T-helper 1 cell treated with Interleukin-12 subunit alpha and Interleukin-12 subunit beta and Interleukin-4 antibody, amounts not matched to agents 30 μg/mL and 1 μg/mL, for 36 hours (primary cell): Measurements from ENCODE around the gene RASGRP2.

Source experiments
- H3K27ac Mint-ChIP-seq: one replicate; pipeline ENCODE4 v1.8.0; 2021; ENCODE audit warnings: mild to moderate bottlenecking, mixed read lengths
- H3K27me3 Mint-ChIP-seq: one replicate; pipeline ENCODE4 v1.8.0; 2021; ENCODE audit warnings: low read depth, mixed read lengths
- H3K36me3 Mint-ChIP-seq: one replicate; pipeline ENCODE4 v1.8.0; 2021; ENCODE audit warnings: low read depth, mixed read lengths
- H3K4me1 Mint-ChIP-seq: one replicate; pipeline ENCODE4 v1.8.0; 2021; ENCODE audit warnings: low read depth, mixed read lengths
- H3K4me3 Mint-ChIP-seq: one replicate; pipeline ENCODE4 v1.8.0; 2021; ENCODE audit warnings: mild to moderate bottlenecking, moderate library complexity, mixed read lengths
- H3K9me3 Mint-ChIP-seq: one replicate; pipeline ENCODE4 v1.8.0; 2021; ENCODE audit warnings: mixed read lengths

RASGRP2 gene

DNA sequence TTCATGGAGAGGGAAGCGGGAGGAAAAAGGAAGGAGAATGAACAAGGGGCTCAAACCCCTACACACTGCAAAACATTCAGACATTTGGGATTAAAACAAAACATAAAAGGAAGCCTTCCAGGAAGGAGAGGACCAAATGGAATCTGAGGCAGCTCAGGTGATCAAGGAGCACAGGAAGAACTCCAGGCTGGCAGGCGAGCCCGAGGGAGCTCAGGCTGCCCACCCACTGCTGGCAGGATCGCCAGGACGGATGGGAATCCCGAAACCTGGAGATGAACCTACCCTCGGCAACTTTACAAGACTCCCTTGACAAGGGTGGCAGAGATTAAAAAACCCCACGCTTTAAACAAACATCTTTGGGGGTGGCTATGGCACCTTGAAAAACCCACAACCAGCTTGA is 20.8 kb upstream of the RASGRP2 start:
- H3K4me1 Mint-ChIP-seq = peaks cover 70% of the 10 kb centered on the region
- H3K9me3 Mint-ChIP-seq = no peaks in the 10 kb centered on the region
- peak overlapping the region; percentile 96 for H3K27ac Mint-ChIP-seq
- no peaks in the 10 kb centered on the region for H3K27me3 Mint-ChIP-seq
- H3K4me3 Mint-ChIP-seq = peak overlapping the region; percentile 89
- peaks cover 75% of the 10 kb centered on the region for H3K36me3 Mint-ChIP-seq

DNA sequence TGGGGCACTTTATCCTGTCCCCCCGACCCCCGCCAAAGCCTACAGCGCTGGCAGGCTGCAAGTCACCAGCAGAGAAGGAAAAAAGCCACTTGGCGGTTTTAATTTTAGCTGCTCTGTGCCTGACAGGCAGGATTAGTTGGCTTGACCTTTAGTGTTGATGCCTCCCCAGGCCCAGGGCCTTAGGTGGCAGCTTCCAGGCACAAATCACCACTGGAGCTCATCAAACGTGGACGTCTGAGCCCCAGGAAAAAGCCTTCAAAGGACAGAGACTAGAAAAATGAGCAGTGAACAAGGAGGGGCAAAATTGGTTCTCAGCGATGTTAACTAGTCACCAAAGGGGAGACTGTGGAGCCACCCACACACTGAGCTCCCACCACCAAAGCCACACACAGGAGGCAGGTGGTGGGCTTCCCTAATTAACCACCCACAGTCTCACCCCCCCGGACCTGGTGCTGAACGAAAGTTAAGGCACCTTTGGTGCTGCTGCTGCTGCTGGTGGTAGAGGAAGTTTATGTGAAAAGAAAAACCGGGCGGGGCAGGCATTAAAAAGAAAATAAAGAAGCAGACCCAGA is 20.2 kb upstream of the RASGRP2 start:
- Mint-ChIP-seq H3K27me3 (no peaks in the 10 kb centered on the region), H3K9me3 (no peaks in the 10 kb centered on the region), H3K27ac (peak overlapping the region; percentile 96), H3K4me1 (peaks cover 66% of the 10 kb centered on the region), H3K4me3 (peak overlapping the region; percentile 89), H3K36me3 (peaks cover 71% of the 10 kb centered on the region)

DNA sequence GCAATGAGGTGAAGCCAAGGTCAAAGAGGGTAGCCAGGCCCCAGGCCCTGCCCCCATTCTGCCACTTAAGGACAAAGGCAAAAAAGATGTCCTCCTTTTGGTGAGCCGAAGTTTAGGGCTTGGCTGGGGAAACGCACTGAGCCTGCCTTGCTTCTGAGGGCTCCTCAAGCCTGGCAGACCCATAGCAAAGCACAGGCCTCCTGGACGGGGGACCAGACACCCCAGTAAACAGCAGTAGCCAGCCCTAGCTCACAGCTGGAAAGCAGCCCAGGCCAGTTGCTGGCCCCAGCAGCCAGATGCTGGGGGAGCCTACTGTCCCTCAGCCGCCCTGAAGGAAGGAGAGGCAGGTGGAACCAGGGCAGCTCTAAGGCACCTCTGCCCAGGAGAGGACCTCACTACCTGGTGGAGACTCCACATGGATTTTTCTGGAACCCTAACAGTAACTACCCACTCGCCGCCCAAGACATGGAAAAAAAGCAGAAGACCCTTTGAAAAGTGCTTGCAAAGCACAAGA is 19.6 kb upstream of the RASGRP2 start:
- Mint-ChIP-seq H3K27me3 (no peaks in the 10 kb centered on the region), H3K9me3 (no peaks in the 10 kb centered on the region), H3K4me3 (peak overlapping the region; percentile 89), H3K27ac (peak overlapping the region; percentile 96), H3K36me3 (peaks cover 66% of the 10 kb centered on the region), H3K4me1 (peaks cover 63% of the 10 kb centered on the region)

DNA sequence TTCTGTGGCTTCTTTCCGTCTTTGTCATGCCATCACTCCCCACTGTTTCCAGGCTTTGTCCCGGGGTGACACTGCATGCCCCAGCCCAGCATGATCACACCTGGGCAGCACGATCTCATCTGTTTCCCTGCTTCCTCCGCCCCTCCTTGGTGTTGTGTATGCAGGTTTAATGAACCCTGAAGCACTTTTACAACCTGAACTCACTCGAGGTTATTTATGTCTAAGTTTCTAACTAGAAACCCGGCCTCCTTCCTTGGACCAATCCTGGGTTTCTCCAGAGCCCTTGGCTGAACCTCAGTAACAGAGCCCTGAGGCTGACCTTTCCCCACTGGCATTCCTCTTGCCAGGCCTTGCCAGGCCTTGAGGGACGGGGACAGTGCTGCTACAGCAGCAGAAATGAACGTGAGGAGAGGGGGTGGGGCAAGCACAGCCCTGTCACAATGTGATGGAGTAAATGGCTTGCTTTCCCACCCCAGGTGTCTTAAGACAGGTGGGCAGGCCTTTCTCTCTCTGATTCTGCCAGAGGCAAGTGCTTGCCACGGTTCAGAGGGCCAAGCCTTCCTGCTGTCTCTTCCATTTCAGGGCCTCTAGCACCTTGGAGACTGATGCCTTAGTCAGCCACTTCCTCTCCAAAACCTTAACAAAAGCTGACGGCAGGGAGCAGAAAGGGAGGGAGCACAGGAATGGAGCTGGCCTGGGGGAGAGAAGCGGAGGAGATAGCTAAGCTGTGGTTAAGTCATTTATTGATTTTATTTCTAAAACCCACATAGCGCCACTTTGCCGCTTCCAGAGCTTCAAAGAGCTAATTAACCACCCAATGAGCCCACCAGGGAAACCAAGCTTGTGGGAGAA is 19.0 kb upstream of the RASGRP2 start:
- Mint-ChIP-seq H3K9me3 (no peaks in the 10 kb centered on the region), H3K4me1 (peaks cover 59% of the 10 kb centered on the region), H3K27ac (peak overlapping the region; percentile 96), H3K36me3 (peaks cover 60% of the 10 kb centered on the region), H3K27me3 (no peaks in the 10 kb centered on the region), H3K4me3 (peak overlapping the region; percentile 89)

DNA sequence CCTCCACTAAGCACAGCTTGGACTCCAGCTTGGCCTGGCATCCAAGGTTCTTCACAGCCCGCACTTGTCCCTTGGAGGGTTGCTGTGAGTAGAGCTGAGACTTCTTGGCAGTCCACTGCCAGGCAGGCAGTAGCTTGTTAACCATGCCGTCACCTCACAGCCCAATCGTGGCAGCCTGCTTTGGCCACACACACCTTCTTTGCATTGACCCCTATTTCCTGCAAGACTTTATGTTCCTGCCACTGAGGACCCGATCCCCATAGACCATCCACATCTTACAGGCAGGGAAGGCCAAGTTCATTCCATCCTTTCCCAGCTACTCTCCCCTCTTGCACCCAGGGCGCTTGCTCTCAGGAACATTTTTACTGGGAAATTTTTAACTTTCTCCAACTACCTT is 18.3 kb upstream of the RASGRP2 start:
- peak overlapping the region; percentile 96 for H3K27ac Mint-ChIP-seq
- H3K36me3 Mint-ChIP-seq = peaks cover 54% of the 10 kb centered on the region

DNA sequence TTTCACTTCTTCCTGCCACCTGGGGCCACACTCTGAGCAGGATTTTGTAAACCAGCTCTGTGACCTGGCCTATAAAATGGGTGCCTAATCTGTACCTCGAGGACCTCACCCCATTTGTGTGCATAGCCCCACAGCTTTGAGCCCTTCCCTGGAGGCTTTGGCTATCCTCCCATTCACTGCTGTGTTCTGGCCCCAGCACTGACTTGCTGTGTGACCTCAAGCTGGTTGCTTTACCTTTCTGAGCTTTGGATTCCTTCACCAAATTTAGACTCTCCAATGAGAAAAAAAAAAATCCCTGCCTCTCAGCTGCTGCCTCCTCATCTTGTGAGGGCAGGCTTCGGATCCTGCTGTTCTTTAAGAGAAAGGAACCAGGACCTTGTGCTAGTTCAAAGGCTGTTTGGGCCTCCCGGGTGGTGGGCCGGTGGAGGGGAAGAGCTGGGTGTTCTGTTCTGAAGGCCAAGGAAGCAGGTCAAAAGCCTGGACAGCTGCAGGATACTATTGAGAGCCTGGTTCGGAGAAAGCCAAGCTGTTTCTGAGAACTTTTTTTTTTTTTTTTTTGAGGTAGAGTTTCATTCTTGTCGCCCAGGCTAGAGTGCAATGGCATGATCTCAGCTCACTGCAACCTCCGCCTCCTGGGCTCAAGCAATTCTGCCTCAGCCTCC is 16.9 kb upstream of the RASGRP2 start:
- Mint-ChIP-seq H3K4me3 (peak overlapping the region; percentile 55), H3K4me1 (peaks cover 52% of the 10 kb centered on the region), H3K36me3 (peaks cover 45% of the 10 kb centered on the region), H3K27ac (peak overlapping the region; percentile 96), H3K27me3 (no peaks in the 10 kb centered on the region), H3K9me3 (no peaks in the 10 kb centered on the region)

More for the DNA sequence above, 18.3 kb upstream of the RASGRP2 start:
- Mint-ChIP-seq H3K27me3 (no peaks in the 10 kb centered on the region), H3K4me1 (peaks cover 55% of the 10 kb centered on the region), H3K4me3 (peak overlapping the region; percentile 89), H3K9me3 (no peaks in the 10 kb centered on the region)

DNA sequence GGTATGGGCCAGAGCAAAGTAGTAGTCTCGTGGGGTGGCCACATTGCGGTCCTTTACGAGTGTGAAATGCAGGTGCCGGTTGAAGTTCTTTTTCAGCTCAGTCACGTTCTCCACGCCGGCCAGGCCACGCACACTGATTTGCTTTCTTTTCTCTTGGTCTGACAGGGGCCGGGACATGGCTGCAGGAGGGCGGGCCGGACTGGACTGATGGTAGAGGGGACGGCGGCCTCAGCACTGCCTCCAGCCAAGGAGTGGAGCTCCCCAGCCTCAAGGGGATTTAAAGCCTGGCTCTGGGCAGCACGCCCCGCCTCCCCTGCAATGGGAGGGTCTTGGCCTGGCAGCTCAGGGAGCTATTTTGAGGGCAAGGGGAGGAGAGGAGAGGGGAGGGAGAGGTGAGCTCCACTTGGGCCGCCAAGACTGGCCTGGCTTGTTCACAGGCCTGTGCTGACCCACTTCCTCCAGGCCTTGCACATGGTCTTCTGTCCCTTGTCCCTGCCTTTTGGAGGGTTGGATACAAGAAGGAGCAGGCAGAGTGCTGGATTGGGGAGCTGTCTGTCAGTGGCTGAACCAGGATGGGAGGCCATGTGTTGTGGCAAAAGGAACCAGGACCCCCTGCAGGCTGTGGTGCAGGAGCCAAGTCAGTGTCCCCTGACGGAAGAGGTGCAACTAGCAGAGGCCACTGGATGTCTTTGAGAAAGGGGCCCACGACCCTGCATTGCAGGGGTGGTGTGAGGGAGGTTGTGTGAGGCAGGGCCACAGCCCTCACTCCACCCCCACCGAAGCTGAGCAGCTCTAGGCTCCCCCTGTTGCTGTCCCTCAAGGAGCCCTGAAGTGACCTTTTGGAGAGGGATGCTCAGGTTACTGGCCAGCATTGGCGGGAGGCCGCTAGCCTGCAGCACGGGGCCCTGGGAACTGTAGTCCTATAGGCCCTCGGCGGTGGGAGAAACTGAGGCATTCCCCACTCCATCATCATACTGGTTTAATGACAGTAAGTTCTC is 16.1 kb upstream of the RASGRP2 start, which contains the start of gene PYGM:
PYGM (minus strand) TSS at position 253 of the 998 bp plus-strand sequence; CDS start at position 177, 76 bp downstream.
- H3K27me3 Mint-ChIP-seq = no peaks in the 10 kb centered on the region
- peaks cover 40% of the 10 kb centered on the region for H3K36me3 Mint-ChIP-seq
- H3K9me3 Mint-ChIP-seq = no peaks in the 10 kb centered on the region
- H3K4me1 Mint-ChIP-seq = peaks cover 45% of the 10 kb centered on the region
- H3K4me3 Mint-ChIP-seq = peak within 1 kb of the TSS; percentile 55
- H3K27ac Mint-ChIP-seq = peak within 1 kb of the TSS; percentile 96

DNA sequence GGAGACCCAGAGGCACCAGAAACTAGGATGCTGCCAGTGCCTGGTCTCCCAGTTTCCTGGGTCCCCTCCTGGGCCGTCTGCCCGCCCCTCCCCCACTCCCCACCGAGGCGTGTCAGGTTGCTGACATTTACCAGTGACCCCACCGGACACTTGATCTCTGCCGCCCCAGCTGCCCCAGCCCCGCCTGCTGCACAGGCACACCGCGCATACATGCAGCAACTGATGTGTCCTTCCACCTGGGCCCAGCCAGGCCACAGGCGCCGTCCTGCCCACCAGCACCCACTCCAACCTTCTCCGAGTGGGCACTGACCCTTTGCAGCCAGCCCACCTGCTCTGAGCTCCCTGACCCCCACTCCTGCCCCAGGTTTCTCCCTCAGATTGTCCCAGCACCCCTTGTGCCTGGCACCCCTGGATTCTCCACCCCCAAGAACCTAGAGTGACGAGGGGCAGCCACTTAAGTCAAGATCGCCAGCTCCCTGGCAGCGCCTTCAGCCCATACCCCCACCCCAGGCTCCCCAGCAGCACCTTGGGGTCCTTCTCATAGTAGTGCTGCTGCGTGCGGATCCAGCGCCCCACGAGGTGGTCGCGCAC is 15.3 kb upstream of the RASGRP2 start:
- peaks cover 32% of the 10 kb centered on the region for H3K36me3 Mint-ChIP-seq
- peak overlapping the region; percentile 55 for H3K27ac Mint-ChIP-seq
- H3K4me3 Mint-ChIP-seq = no peak overlapping the region
- H3K27me3 Mint-ChIP-seq = no peaks in the 10 kb centered on the region
- no peaks in the 10 kb centered on the region for H3K9me3 Mint-ChIP-seq
- H3K4me1 Mint-ChIP-seq = peaks cover 38% of the 10 kb centered on the region

DNA sequence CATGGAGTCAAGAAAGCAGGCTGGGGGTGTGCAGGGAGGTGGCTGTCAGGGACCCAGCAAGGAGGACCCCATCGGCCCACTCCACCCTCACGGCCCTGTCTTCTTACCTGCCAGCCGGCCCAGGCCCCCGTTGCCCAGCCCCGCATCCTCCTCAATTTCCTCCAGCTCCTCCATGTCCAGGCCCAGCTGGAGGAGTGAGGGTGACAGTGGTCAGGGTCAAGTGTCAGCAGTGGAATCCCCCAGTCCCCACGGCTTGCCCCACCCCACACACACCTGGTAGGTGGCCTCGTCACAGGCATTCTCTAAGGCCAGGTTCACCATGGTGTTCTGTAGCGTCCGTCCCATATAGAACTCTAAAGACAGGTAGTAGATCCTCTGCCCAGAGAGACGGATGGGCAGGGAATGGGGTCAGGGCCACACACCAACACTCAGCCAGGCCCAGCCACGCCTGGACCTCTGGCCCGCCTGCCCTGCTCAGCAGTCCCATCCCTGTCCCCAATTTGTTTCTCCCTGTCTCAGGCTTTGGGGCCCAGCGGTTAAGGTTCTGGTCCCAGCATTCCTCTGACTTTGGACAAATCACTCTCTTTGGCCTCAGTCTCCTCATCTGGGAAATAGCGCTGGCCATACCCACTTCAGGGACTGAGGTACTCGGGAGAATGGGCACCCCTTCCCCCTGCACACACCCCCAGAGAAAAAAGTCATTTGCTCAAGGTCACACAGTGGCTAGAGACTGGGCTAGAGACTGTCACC is 14.6 kb upstream of the RASGRP2 start:
- Mint-ChIP-seq H3K9me3 (no peaks in the 10 kb centered on the region), H3K4me3 (no peak overlapping the region), H3K27ac (no peak overlapping the region), H3K27me3 (no peaks in the 10 kb centered on the region), H3K36me3 (peaks cover 25% of the 10 kb centered on the region), H3K4me1 (peaks cover 32% of the 10 kb centered on the region)

DNA sequence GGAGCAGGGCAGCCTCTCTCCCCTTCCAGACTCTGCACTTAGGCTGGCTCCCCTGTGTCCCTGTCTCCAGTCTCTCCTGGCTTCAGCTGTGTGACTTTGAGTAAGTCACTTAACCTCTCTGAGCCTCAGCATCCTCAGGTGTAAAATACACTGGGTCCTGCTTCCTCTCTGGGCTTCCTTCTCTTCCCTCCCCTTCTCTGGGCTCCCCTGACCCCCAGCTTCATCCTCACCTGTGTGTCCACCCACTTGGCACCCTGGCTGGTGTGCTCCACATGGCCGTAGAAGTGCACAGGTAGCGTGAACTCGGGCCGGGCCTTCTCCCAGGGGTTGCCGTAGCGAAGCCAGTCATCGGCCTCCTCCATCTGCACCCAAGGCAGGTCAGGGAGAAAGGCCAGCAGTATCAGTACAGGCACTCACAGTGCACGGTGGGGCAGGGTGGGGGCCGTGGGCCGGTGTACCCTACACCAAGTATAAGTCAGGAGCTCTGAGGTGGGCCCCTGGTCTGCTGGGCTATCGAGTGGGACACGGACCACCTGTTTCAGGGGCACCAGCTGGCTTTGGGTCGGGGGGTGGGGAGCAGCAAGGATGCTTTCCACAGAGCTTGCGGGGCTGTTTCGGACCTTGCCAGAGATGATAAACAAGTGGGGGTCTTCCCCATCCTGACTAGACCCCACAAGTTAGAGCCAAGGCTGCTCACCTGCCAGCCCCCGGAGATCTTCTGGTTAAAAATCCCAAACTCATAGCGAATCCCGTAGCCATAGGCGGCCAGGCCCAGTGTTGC is 13.8 kb upstream of the RASGRP2 start:
- Mint-ChIP-seq H3K27me3 (no peaks in the 10 kb centered on the region), H3K27ac (no peak overlapping the region)

DNA sequence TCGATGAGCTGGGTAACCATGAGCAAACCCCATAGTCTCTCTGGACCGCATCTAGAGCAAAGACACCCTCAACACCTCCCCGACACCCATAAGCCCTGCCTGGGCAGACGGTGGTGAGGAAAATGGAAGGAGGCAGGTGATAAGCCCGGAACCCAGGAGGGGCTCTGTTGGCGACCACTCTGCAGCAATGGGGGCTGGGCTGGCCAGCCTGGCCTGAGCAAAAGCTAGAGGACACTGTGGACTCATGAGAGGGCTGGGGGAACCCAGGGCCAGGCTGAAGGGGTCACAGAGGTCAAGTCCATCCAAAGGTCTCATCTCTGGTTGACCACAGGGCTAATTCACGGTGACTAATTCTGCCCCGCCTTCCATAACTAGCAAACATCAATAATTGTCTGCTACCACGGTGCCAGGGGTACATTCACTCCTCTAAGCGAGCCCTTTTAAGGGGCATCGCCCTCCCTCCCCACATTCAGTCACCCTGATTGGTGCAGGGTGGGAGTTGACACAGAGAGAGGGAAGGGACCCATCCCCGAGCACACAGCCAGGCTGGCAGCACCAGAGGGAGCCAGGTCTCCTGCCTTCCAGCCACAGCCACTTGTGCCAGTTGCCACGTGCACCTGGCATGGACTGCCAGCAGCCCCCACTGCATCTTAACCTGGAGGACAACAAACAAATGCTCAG is 11.9 kb upstream of the RASGRP2 start:
- peaks cover 11% of the 10 kb centered on the region for H3K4me1 Mint-ChIP-seq
- no peak overlapping the region for H3K27ac Mint-ChIP-seq
- no peak overlapping the region for H3K4me3 Mint-ChIP-seq
- H3K36me3 Mint-ChIP-seq = peaks cover 21% of the 10 kb centered on the region
- no peaks in the 10 kb centered on the region for H3K27me3 Mint-ChIP-seq
- H3K9me3 Mint-ChIP-seq = no peaks in the 10 kb centered on the region

More for the DNA sequence above, 13.8 kb upstream of the RASGRP2 start:
- Mint-ChIP-seq H3K4me1 (peaks cover 24% of the 10 kb centered on the region), H3K4me3 (no peak overlapping the region), H3K36me3 (peaks cover 23% of the 10 kb centered on the region), H3K9me3 (no peaks in the 10 kb centered on the region)
